ENCODE measurements around the gene ZDHHC12.

ZDHHC12 gene

GRCh38 chr9:128729766-128730517 is 6.0 kb upstream of the ZDHHC12 start:
- DNase-seq: no peak

GRCh38 chr9:128729302-128729701 is 5.4 kb upstream of the ZDHHC12 start:
- DNase-seq: no peak

- no peak for DNase-seq
These were observed 4.4 kb upstream of the ZDHHC12 start for GRCh38 chr9:128728298-128728697.

GRCh38 chr9:128727640-128728248 is 3.8 kb upstream of the ZDHHC12 start:
- DNase-seq: no peak

- DNase-seq: peak; percentile 65
These were observed 851 bp upstream of the ZDHHC12 start for GRCh38 chr9:128724744-128725211.

GRCh38 chr9:128723352-128723865 is 518 bp downstream of the ZDHHC12 start:
- DNase-seq: no peak

- DNase-seq: no peak
These were observed 1.3 kb downstream of the ZDHHC12 start for GRCh38 chr9:128722380-128723351.

- DNase-seq: no peak
These were observed 2.4 kb downstream of the ZDHHC12 start for GRCh38 chr9:128721487-128722010.

GRCh38 chr9:128720841-128721486 is 3.0 kb downstream of the ZDHHC12 start:
- DNase-seq: no peak

GRCh38 chr9:128719919-128720605 is 3.9 kb downstream of the ZDHHC12 start:
- DNase-seq: no peak

- no peak for DNase-seq
These were observed 5.5 kb downstream of the ZDHHC12 start for GRCh38 chr9:128718475-128718874.

GRCh38 chr9:128718047-128718446 is 5.9 kb downstream of the ZDHHC12 start:
- DNase-seq: no peak

GRCh38 chr9:128716581-128717254 is 7.2 kb downstream of the ZDHHC12 start:
- DNase-seq: no peak

GRCh38 chr9:128715436-128715750 is 8.5 kb downstream of the ZDHHC12 start:
- no peak for DNase-seq

GRCh38 chr9:128714586-128715435 is 9.1 kb downstream of the ZDHHC12 start:
- no peak for DNase-seq

- no peak for DNase-seq
These were observed 9.9 kb downstream of the ZDHHC12 start for GRCh38 chr9:128713941-128714573.

GRCh38 chr9:128713411-128713780 is 10.5 kb downstream of the ZDHHC12 start:
- DNase-seq: no peak

GRCh38 chr9:128712451-128713410 is 11.2 kb downstream of the ZDHHC12 start:
- no peak for DNase-seq

- DNase-seq: no peak
These were observed 16.5 kb downstream of the ZDHHC12 start for GRCh38 chr9:128707446-128707845.

All from activated CD4-positive, alpha-beta T cell treated with anti-CD3 and anti-CD28 coated beads for 48 hours (primary cell).